Osteoblast (primary cell): ENCODE measurements around the gene BPHL. TPM values are rescaled to one million over a fixed set of nuclear protein-coding genes. Genes with fewer than 3 reads are reported as not detected.
A peak's percentile ranks its signal among the peaks of the same experiment; 100 is the strongest.

ENCODE experiments used
- DNase-seq: peaks from one replicate; pipeline ENCODE4 v3.0.0; 2011; ENCODE audit warnings: low spot score, mixed read lengths; ENCODE audit not compliant: insufficient read length; ENCODE audit errors: missing footprints
- H2AFZ ChIP-seq: 2 replicates; pipeline ENCODE4 v1.6.0; 2011; ENCODE audit warnings: mild to moderate bottlenecking, low read length
- H3K27ac ChIP-seq: 2 replicates; pipeline ENCODE4 v1.5.1; 2011; ENCODE audit warnings: mild to moderate bottlenecking, low read depth, low read length, moderate library complexity
- H3K27me3 ChIP-seq: 2 replicates; pipeline ENCODE4 v1.6.0; 2012; ENCODE audit warnings: mild to moderate bottlenecking, control low read depth, inconsistent platforms, low read length, moderate library complexity; ENCODE audit not compliant: insufficient read depth
- H3K36me3 ChIP-seq: 2 replicates; pipeline ENCODE4 v1.5.1; 2011; ENCODE audit warnings: mild to moderate bottlenecking, low read length, control low read depth, moderate library complexity; ENCODE audit not compliant: insufficient read depth
- H3K4me1 ChIP-seq: 2 replicates; pipeline ENCODE4 v1.5.1; 2011; ENCODE audit warnings: mild to moderate bottlenecking, low read length, control low read depth, moderate library complexity; ENCODE audit not compliant: insufficient read depth
- H3K4me2 ChIP-seq: 2 replicates; pipeline ENCODE4 v1.6.0; 2011; ENCODE audit warnings: mild to moderate bottlenecking, low read length; ENCODE audit not compliant: insufficient read depth
- H3K4me3 ChIP-seq: fragments of 200-600 bp; sonication (generic); 3 replicates; pipeline ENCODE4 v1.5.1; 2012; ENCODE audit warnings: mild to moderate bottlenecking, low read length, inconsistent platforms; ENCODE audit not compliant: insufficient read depth
- H3K79me2 ChIP-seq: 2 replicates; pipeline ENCODE4 v1.6.0; 2012; ENCODE audit warnings: mild to moderate bottlenecking, low read length, control low read depth, inconsistent platforms; ENCODE audit not compliant: insufficient read depth
- H3K9me3 ChIP-seq: 2 replicates; pipeline ENCODE4 v1.5.1; 2011; ENCODE audit warnings: low read depth, low read length, control low read depth
- H4K20me1 ChIP-seq: 2 replicates; pipeline ENCODE4 v1.6.0; 2012; ENCODE audit warnings: mild to moderate bottlenecking, low read length, control low read depth; ENCODE audit not compliant: insufficient read depth
- total RNA-seq: library from RNA; depleted of rRNA; stranded (reverse); fragments of >200 nt; gene quantifications from 2 replicates; pipeline ENCODE4 v1.2.3, GENCODE V29; 2012
- TF ChIP-seq, protein P1 (sequence below): IDR thresholded peaks from 2 replicates; pipeline ENCODE4 v1.5.1; 2011; ENCODE audit warnings: mild to moderate bottlenecking, low read depth, low read length, moderate library complexity; ENCODE audit errors: extremely low read depth

Gene BPHL
- total RNA-seq, 1 donor, result 19.9 TPM

- no peak for DNase-seq
- TF ChIP-seq, protein P1, sequence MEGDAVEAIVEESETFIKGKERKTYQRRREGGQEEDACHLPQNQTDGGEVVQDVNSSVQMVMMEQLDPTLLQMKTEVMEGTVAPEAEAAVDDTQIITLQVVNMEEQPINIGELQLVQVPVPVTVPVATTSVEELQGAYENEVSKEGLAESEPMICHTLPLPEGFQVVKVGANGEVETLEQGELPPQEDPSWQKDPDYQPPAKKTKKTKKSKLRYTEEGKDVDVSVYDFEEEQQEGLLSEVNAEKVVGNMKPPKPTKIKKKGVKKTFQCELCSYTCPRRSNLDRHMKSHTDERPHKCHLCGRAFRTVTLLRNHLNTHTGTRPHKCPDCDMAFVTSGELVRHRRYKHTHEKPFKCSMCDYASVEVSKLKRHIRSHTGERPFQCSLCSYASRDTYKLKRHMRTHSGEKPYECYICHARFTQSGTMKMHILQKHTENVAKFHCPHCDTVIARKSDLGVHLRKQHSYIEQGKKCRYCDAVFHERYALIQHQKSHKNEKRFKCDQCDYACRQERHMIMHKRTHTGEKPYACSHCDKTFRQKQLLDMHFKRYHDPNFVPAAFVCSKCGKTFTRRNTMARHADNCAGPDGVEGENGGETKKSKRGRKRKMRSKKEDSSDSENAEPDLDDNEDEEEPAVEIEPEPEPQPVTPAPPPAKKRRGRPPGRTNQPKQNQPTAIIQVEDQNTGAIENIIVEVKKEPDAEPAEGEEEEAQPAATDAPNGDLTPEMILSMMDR, result no peak
- H3K4me2 ChIP-seq, result no peak overlapping the region
- no peak overlapping the region for H3K27ac ChIP-seq
- H3K36me3 ChIP-seq, result no peaks in the 10 kb centered on the region
- peaks cover 1% of the 10 kb centered on the region for H3K9me3 ChIP-seq
- no peak overlapping the region for H3K4me3 ChIP-seq
- H2AFZ ChIP-seq, result no peak overlapping the region
- no peaks in the 10 kb centered on the region for H3K4me1 ChIP-seq
- H3K27me3 ChIP-seq, result peaks cover 23% of the 10 kb centered on the region
- H4K20me1 ChIP-seq, result no peaks in the 10 kb centered on the region
- no peaks in the 10 kb centered on the region for H3K79me2 ChIP-seq
These were observed 71.5 kb downstream of the BPHL start for GRCh38 chr6:3190056-3190455.

- H3K36me3 ChIP-seq, result no peaks in the 10 kb centered on the region
- no peaks in the 10 kb centered on the region for H4K20me1 ChIP-seq
- H3K79me2 ChIP-seq, result no peaks in the 10 kb centered on the region
- H2AFZ ChIP-seq, result no peak overlapping the region
- no peak overlapping the region for H3K4me3 ChIP-seq
- H3K27ac ChIP-seq, result no peak overlapping the region
- peaks cover 18% of the 10 kb centered on the region for H3K27me3 ChIP-seq
- peaks cover 1% of the 10 kb centered on the region for H3K9me3 ChIP-seq
- DNase-seq, result no peak
- no peak overlapping the region for H3K4me2 ChIP-seq
- TF ChIP-seq, protein P1, result no peak
- no peaks in the 10 kb centered on the region for H3K4me1 ChIP-seq
These were observed 72.3 kb downstream of the BPHL start for GRCh38 chr6:3190779-3191178.

DNA sequence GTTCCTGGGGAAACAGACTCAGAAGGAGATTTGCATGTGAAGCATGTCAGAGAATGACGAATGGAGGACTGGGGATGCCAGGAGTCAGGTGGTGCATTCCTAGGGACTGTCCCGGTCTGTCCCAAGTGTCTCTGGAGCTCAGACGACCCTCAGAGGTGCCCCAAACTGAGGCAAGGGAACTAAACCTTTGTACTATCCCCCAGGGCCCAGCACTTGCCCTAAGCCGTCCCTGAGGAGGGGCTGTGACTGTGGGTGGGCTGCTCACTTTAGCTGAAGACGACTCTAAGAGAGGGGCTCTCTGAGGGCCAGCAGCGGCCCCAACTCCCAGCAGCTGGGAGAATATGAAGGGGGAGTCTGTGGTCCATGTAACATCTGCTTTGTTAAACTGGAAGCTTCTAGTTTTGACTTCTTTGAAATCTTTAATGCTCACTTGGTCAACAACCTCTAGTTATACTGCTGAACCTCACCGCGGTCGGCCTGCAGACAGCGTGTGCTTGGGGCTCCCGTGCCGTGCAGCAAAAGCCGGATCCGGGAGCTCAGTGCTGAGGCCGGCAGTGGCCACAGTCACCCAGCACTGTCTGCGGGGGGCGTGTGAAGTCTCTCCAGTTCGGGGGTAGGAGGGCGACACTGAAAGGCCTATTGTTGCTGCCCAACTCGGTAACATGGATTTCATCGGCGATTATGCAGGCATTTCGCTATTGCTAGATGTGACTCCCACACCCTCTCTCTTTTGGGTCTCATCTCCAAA is 74.8 kb downstream of the BPHL start:
- Histone ChIP-seq H3K27ac (no peak overlapping the region), H3K79me2 (no peaks in the 10 kb centered on the region), H2AFZ (no peak overlapping the region), H3K4me1 (no peaks in the 10 kb centered on the region), H3K4me2 (no peak overlapping the region), H3K9me3 (peaks cover 1% of the 10 kb centered on the region), H4K20me1 (no peaks in the 10 kb centered on the region), H3K36me3 (no peaks in the 10 kb centered on the region), H3K27me3 (peaks cover 4% of the 10 kb centered on the region), H3K4me3 (no peak overlapping the region)
- no peak for DNase-seq
- TF ChIP-seq, protein P1, result no peak

DNA sequence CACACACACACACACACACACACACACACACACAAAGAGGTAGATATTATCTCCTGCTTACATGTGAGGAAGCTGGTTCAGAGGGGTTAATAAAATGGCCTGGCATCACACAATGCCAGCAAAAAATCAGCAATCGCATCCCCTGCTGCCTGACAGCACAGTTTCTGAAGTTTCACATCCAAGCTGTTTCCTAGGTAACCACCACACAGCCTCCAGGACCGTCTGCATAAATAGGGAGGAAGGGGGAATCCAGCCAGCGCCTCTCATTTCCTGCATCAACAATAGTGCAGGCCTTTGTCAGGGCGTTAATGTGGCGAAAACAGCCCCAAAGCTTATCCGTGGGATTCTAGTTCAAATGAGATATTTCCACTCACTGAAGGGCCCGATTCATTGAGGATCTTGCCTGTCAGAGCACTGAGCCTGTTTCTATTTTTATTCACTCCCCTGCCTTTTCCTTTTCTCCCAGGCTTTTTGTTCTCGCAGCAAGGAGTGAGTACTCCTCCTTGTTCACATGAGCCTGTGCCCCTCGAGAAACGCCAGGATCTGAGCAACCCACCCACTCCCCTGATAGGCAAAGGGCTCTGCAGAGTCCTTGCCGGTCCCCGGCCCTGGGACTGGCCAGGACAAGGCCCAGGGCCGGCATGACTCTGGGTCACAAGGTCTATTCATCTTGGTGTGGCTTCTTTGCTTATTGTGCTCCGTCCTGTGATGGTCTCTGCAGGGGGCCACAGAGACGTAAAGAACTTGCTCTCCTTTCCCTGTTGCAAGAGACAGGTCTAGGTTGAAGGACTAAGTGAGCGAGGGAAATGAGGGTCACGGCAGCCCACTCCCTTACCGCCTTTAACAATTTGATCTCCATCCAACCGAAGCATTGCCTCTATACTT is 76.3 kb downstream of the BPHL start:
- Histone ChIP-seq H4K20me1 (no peaks in the 10 kb centered on the region), H3K27ac (no peak overlapping the region), H3K79me2 (no peaks in the 10 kb centered on the region), H3K9me3 (peaks cover 1% of the 10 kb centered on the region), H3K27me3 (no peaks in the 10 kb centered on the region), H2AFZ (peak overlapping the region; percentile 23), H3K36me3 (no peaks in the 10 kb centered on the region), H3K4me2 (no peak overlapping the region), H3K4me1 (no peaks in the 10 kb centered on the region), H3K4me3 (no peak overlapping the region)
- DNase-seq, result no peak
- TF ChIP-seq, protein P1, result no peak
